Cortex of kidney (tissue), 1 donor: ENCODE results near the gene BRF1.

Experiments used
- DNase-seq: peaks from one replicate; lab custom pipeline; 2025; lab: John Stamatoyannopoulos, UW

Gene BRF1

DNA sequence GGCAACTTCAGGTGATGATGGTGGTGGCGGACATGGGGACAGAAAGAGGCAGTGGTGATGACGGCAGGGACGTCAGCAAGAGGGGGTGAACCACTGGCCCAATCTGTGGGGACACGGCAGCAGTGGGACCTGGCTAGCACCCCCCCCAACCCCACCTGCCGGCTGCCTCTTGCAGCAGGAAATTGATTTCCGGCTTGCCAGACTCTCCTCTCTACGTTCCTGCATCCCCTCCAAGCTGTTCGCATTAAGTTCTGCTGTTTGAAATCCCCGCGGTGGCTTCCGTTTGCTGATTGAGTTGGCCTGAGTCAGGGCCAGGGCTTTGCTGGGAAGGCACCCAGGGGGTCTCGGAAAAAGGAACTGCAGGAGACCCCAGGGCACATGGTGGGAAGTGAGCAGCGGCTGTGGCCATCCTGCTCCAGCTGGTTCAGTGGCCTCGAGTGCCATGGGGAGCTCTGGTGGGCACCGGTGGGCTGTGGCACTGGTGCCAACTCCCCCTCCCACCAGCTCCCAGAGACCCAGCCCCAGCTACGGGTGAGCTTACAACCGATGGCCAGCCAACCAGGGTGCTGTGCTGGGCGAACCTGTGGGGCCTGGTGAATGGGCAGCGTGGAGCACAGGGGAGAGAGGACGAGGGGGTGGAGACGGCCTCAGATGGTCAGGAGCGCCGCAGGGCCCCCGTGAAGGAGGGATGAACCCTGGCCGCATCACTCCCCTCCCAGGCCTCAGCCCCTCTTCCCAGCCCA lies 105.1 kb downstream of the BRF1 start:
- DNase-seq = no peak

DNA sequence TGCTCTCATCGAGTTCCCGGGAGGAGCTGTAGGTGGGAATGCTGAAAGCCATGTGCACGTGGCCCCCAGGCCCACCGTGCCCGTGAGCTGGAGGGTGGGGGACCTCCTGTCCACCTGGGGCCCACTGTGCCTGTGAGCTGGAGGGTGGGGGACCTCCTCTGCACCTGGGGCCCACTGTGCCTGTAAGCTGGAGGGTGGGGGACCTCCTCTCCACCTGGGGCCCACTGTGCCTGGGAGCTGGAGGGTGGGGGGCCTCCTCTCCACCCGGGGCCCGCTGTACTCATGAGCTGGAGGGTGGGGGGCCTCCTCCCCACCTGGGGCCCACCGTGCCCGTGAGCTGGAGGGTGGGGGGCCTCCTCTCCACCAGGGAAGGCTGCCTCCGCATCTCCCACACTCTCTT lies 105.8 kb downstream of the BRF1 start:
- DNase-seq = no peak

DNA sequence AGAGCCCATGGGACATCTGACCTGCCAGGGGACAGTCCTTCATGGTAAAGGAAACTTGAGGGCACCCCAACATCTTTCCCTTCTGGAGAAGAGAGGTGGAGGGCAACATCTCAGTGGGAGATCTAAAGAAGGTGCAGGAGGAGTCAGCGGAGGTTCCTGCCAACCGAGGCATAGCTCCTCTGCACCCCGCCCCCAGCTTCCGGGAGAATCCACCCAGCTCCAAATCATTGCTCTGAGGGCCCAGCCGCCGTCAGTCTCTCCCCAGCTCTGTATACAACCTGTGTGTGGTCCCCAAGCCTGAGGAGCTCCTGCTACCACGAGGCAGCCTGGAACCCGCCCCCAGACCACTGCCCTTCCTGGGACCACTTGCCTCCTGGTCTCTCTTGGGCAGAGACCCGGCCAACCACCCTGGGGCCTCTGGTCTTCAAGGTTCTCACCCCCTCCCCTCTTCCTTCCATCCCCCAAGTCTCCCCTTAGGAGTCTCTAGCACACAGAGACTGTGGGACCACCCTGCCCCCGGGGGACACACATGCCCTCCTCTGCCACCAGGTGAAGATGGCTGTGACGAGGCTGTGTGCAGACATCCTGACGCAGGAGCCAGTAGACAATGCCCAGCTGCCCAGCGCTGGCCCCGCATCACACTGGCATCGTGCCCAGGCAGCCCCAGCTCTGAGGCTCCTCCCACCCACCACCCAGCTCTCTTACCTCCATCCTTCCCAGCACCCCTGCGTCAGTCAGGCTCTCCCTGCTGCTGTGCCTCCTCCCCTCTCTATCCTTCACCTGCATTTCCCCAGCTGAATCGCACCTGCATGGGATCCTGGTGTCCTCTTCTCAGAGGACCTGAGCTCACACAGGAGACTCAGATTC lies 106.7 kb downstream of the BRF1 start:
- DNase-seq = no peak

DNA sequence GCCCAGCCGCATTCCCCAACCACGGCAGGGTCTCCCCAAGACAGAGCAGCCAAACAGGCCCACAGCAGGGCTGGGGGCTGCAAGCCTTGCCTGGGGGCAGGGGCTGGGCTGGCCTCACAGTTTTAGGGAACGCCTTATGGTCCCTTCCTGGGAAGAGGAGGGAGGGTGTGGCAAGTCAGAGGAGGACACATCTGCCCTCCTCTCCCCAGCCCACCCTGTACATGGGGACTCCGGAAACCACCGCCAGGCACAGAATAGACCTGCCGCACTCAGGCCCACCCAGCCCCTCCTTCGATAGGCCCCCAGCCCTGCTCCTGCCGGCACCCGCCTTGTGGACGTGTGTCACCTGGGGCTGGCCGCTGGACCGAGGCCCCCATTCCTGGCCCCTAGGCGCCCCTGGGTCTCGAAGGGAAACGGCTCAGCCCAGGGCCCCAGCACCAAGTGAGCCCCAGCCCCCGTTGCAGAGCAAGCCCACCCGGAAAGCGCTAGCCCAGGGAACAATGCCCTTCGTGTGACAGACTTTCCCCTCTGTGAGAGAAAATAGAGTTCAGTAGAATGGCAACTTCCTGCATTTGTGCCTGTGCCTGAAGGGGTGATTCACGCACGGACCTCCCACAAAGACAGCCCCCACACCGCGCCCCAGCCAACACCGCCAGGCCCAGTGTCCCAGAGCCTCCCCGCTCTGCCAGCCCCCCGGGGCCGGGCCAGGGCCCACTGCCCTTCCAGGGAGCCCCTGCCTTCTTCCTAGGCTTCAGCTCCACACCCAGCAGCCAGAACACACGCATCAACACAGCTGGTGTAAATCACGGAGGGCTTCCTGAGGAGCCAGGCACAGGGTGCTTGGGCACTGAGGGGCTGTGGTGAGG lies 107.7 kb downstream of the BRF1 start:
- no peak for DNase-seq

DNA sequence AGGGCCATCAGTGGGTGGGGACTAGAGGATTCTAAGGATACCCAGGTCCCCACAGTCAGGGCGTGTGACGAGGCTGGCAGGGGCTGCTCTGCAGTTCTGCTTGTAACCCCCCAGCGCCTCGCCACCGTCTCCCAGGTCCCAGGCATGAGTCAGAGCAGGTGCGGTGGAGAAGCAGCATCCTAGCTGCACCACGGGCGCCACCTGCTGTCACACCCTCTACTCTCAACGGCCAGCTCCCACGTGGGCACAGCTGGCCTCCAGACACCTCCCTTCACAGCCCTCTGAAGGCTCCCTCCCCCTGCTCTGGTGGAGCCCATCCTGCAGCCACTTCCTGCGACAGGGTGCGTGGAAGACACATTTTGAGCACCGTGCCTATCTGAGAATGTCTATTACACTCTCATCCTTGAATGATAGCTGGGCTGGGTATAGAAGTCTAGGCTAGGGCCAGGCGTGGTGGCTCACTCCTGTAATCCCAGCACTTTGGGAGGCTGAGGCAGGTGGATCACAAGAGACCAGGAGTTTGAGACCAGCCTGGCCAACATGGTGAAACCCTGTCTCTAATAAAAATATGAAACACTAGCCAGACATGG lies 112.8 kb downstream of the BRF1 start:
- no peak for DNase-seq

DNA sequence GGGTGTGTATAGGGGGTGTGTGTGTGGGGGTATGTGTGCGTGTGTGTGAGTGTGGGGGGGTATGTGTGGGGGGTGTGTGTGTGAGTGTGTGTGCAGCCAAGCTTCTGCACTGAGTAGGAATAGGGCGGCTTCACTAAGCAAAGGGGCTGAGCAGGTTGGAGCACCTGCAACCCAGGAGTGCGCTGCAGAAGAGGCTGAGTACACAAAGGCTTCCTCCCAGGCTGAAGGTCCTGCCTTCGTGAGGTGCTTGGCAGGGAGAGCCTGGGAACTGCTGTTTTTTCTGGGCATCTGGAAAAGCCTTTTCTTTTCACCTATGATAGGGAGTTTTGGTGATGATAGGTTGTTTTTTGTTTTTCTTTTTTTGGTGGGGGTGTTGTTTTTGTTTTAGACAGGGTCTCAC lies 113.7 kb downstream of the BRF1 start:
- no peak for DNase-seq

DNA sequence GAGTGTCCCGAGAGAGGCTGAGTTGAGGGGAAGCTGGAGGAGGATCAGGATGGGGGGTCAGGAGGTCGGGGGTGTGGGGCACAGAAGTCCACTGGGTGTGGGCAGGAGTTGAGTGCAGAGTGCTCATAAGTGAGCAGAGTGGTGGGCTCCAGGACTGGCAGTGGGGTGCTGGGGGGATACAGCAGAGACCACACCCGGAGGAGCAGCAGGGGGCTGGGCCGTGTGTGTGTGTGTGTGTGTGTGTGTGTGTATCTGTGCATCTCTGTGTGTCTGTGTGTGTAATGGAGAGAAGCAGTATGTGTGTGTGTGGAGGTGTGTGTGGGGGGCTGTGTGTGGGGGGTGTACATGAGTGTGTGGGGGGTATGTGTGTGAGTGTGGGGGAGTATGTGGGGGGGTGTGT lies 114.8 kb downstream of the BRF1 start:
- DNase-seq = no peak

DNA sequence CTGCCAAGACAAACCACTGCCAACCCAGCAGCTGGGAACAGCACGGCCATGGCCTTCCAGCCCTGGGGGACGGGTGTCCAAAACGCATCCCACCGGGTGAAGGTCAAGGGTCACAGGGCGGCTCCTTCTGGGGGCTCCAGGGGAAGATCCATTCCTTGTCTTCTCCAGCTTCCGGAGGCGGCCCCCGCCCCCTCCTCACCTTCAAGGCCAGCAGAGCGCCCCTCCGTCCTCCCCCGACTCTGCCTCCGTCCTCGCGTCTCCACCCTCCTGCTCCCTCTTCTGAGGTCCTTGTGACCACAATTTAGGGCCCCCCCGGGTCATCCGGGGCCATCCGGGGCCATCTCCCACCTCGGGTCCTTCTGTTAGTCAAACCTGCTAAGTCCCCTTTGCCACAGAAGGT lies 115.8 kb downstream of the BRF1 start:
- DNase-seq = no peak

DNA sequence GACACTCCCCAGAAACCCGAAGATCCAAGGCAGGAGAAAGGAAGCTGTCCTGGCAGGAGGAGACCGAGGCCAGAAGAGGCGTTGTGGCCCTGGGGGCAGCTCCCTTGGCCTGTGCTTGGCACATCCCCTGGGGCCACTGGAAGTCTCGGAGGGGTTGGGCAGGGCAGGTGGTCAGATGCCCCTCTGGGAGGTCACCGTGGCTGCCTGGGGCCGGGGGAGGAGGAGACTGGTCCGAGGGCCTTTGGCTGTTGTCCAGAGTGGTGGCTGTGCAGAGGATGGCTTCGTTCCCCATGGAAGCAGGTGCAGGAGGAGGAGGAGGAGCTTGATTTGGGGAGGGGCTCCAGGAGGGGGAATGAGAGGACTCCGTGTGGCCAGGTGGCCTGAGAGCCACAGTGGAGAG lies 116.3 kb downstream of the BRF1 start:
- no peak for DNase-seq

DNA sequence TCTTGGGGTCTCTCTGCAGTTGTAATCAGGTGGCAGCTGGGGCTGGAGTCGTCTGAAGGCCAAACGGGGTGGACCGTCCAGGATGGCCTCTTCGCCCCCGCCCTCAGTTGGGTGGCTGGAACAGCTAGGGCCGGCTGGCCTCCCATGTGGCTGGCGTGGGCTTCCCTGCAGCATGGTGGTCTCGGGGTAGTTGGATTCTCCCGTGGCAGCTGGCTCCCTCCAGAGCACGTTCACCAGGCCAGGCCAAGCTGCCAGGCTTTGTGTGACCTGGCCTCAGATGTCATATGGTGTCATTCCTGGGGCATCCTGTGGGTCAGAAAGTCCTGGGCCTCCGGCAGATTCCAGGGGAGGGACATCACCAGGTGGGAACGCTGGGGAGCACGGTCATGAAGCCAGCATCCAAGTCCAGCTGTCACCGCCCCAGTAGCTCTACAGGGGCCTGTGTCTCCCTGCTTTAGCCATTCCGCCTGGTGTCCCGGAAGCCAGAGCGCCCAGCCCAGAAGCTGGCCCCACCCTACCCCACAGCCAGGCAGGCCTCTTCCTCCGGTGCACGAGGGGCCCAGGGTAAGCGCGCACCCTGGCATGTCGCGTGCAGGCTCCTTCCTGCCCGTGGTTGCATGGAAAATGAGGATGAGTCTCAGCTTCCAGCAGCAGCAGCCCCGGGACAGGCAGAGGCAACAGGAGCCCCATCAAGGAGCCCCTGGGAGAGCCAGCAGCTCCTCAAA lies 118.3 kb downstream of the BRF1 start:
- no peak for DNase-seq

DNA sequence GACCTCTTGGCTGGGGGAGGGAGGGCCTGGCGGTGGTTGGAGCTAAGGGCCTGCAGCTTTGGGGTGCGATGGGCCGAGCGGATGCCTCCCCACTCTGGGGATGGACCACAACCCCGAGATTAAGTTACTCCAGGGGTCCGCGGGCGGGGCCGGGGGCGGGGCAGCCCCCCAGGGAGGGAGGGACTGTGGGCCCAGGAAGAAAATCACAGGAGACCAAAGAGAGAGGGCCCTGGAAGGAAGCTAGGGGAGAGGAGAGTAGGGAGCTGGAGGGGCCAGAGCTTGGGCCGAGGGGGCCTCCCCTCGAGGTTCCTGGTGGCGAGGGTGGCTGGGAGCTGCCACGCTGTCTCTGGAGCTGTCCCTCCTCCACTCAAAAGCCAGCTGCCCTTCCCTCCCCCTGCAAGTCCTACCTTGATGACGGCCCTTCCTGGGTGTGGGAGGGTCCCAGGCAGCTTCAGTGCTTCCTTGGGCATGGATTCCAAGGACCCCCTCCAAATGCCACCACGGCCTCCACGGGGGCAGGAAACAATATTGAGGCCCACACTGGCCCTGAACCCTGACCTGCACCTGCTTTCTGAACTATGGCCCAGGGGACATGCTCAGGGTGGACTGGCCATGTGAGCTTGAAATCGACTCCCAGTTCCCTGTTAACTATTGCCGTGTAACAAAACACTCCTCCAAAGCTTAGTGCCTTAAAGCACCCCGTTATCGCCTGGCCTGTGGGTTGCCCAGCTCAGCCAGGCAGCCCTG lies 119.1 kb downstream of the BRF1 start:
- no peak for DNase-seq

DNA sequence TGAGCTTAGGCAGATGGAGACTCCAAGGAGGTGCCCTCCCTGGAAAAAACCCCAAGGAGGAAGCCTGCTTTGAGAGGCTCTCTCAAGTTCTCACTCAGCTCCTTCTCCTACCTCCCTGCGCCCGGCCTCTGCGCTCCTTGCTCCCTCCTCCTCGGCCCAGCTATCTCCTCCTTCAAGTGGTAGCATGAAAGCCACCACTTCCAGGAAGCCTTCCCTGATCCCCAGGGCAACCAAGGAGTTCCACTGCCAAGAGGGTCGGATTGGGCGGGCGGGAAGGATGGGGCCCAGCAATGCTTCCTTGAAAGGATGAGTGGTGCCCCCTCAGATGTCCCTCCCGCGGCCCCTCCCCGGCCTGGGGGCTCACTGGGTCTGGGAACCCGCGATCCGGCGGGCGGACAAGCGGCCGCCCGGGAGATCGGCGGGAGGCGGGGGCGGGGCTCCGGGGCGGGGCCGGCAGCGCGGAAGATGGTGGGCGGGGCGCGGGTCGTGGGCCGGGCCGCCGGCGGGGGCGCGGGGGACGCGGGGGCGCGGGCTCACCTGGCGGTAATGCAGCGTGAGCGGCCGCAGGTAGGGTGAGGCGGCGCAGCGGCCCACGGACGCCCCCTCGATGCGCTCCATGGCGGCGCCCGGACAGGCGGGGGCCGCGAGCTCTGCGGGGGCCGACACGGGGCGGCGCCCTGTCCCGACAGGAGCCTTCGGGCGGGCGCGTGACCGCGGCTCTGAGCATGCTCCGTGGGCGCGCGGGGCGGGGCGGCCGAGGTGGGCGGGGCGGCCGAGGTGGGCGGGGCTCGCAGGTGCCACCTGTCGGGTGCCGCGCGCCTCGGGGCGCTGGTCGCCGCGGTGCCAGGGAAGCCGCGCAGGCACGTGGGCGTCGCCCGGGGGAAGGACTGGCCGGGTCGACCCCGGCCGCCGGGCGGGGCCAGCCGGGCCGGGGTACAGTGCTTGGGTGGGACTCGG lies 119.9 kb downstream of the BRF1 start, which contains the start of gene NUDT14:
NUDT14 (minus strand) TSS at position 721 of the 957 bp plus-strand sequence; CDS start at position 618, 103 bp downstream.
- peak; percentile 75 for DNase-seq

DNA sequence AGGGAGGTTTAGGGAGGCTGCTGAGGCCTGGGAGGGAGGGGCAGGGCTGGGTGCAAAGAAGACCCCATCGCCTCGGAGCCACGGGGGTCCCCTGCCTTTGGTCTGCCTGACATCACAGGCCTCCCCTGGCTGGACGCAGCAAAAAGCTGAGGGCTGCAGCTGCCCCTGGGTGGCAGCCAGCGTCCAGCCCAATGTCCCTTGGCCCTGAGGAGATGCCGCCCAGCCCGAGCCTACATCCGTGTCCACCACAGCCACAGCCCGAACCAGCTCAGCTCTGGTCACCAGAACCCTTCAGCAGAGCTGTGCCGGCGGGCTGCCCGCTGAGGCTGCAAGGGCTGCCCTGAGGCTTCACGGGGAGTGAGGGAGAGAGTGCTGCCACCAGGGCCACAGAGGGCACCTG lies 121.6 kb downstream of the BRF1 start:
- DNase-seq = no peak

DNA sequence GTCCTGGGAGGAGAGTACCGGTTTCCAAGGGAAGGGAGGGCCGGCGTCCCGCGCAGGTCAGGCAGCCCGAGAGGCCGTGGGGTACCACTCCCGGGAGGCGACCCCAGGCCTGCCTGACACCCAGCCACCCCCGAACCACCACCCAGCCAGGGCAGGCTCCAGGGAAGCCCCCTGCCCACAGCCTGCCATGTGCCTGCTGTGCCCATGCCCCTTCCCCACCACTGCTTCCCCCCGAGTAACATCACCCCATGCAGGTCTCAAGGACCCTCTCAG lies 122.0 kb downstream of the BRF1 start:
- no peak for DNase-seq

DNA sequence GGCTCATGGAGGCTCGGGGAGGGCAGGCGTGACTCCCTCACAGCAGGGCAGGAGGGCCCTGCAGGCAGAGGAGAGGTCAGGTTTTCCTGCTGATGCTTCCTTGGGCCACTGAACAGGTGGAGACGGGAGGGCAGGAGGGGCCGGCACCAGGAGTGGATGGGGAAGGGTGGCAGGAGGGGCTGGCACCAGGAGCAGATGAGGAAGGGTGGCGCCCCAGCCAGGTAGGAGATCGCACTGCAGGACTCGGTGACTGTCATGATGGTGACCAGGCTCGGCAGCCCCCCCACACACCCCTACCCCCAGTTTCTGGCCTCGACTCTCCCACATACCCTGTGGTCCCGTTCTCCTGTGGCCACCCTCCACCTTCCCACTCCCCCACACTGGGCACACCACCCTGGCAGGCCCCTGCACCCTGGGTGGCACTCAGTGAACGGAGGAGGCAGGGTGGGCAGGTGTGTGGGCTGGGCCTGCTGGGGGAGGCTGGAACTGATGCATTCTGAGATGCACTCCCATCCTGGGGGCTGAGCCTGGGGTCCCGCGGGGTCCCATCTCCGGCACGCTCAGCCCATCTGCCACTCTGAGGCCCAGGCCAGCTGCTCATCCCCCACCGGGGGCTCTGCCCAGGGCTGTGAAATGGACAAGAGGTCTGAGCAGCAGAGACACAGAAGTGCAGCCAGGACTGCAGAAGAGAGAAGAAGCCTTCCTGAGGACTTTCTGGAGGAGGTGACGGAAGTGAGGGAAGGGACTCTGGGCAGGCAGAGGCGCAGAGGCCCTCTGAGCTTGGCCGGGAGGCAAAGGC lies 122.5 kb downstream of the BRF1 start:
- DNase-seq = no peak

DNA sequence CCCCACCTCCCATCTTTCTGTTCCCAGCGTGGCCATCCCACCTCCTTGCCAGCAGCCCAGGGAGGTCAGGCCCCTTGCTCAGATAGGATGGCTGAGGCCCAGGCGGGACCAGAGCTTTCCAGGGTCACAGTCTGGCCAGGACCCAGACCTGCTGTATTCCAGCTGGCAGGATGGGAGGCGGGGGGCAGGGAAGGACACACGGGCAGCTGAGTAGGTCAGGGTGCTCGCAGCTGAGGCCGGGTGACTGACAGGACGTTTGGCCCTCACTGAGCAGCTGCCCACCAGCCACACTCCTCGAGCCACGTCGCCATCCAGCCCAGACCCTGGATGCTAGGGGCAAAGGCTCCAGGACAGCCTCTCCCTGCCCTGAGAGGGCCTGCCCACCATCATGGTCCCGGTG lies 123.7 kb downstream of the BRF1 start:
- no peak for DNase-seq

DNA sequence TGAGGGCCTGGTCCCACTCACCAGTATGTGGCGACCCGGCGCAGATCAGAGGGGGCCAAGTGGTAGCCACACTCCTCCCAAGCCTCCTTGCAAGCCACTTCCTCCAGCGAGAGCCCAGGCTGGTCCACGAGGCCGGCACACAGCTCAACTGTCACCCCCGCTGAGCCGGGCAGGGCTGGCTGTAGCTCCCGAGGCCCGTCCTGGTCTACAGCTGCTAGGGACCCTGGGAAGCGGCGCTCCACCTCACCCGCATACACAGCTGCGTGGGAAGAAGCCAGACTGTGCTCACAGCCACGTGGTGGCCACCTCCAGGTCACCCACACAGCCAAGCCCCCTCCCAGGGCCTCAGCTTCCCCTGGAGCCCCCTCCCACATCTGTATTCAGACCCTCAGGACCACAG lies 124.3 kb downstream of the BRF1 start:
- DNase-seq = no peak
